ENCODE results near the gene CRIP1.

The CRIP1 gene

DNA sequence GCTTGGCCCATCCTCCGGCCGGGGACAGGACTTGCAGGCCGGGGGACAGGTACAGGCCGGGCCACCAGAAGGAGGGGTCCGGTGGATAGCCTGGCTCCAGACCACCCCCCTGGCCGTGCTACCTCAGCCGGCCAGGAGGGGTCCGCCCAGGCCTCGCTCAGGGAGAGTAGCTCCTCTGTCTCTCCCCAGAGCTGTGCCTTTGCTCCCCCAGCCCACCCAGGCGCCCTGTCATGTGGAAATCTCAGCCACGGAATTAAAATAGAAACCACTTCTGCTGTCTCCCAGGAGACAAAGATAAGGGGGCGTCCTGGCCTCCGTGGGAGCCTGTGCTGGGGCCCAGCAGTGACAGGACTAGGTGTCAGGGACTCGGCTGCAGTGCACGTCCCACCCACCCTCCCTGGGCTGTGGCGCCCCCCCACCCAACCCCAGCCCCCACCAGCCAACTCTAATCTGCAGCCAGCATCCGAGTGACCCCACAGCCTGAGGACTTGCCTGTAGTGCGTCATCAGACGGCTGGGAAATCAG, 15.3 kb upstream of the CRIP1 start:
- no peak for DNase-seq

DNA sequence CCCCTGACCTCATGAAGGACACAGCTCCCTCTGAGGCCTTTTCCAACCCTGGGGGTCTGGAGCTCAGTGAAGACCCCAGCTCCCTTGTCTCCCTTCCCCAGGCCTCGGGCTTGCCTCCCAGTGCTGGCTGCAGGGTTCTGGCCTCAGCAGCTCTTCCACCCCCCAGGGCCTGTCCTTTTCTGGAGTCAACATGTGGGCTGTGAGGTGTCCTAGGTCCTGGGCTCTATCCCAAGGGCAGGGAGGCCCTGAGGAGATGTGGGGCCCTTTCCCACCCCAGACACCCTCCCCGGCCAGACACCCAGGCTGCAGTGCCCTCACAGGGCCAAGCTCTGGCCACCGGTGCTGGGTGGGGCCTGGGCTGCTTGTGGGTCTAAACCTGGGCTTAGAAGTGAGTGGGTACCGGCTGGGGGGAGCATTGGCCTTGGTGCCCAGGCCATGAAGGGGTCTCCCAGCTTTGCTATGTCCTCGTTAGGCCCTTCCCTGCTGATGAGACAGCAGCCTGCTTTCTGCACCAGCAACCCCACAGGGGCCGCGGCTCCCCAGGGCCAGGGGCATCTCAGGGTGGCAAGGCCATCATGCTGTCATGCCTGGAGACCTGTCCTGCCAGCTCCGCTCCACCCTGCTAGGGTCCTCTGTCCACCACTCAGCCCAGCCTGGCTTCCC, 14.7 kb upstream of the CRIP1 start:
- no peak for DNase-seq

DNA sequence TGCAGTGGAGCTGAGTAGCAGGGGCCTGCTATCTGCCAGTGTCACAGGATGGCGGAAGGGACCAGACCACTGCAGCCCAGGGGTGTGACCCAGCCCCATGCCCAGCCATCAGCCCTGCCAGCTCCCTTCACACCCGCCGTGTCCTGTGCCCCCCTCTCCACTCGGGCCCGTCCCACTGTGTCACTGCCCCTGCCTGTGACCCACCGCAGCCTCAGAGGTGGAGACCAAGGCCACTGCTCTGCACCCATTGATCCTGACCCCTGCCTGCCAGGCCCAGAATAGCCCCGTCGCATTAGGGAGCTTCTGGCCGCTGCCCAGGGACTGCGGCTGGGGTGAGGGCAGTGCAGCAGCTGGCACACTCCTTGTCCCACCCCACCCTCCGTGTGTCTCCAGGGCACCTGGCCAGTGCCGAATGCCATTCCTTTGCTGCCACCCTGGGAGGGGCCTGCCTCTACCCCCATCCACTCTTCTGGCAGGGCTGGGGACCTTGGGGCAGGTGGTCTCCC, 14.1 kb upstream of the CRIP1 start:
- DNase-seq = no peak

DNA sequence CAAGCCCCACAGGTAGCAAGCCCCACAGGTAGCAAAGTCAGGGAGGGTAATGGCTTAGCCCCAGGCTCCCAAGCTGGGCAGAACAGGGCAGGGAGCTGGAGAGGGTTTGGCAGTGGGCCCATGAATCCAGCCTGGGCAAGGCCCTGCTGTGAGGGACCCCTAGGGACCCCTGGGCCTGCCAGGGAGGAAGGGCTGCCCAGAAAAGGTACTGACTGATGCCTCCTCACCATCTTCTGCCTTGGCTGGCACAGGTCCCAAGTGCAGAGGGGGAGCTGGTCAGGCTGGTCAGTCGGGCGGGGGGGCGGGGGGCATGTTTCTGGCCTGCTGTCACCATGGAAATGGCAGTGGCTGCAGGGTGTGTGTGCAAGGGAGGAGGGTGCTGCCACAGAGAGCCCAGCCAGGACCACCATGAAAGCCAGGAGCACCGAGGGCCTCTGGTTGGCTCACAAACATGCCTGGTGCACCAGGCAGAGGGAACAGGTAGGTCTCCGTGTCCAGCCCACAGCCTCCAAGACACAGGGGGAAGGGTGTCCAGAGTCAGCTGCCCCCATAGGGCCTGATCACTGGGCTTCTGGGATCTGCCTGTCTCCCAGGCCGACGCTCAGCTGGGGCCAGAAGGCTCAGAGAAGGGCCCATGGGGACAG, 13.5 kb upstream of the CRIP1 start:
- DNase-seq = no peak

DNA sequence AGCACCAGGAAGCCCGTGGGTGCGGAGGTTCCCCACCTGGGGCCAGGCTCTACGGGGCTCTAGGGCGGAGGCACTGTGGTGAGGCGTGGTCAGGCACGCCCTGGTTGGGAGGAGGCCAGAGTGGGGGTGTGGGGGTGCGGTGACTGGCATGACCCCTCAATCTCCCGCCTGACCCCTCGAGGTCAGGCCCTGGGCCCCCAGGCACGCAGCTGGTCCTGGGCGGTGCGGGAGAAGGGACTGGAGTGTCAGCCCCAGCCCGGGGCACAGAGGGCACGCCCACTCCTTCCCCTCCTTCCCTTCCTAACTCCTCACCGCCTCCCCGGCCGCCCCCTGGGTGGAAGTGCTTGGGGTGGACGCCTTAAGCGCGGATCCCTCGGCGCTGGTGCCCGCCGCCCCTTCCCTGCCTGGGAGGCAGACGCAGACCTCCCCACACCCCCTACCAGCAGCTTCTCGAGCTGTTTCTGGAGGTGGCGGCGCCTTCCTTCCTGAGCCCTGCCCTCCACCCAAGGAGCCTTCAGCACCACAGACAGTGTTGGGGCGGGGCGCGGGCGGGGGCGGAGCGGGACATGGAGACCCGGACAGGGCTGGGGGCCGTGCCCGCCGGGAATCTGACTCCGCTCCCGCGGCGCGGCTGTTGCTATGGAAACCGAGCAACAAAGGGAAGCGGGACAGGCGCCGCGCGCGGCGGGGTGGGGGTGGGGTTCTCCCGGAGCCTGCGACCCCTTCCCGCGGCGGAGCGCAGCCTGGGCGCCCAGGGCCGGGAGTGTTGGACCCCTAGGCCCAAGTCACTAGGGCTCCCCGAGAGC, 12.8 kb upstream of the CRIP1 start:
- peak; percentile 67 to 68 for DNase-seq

DNA sequence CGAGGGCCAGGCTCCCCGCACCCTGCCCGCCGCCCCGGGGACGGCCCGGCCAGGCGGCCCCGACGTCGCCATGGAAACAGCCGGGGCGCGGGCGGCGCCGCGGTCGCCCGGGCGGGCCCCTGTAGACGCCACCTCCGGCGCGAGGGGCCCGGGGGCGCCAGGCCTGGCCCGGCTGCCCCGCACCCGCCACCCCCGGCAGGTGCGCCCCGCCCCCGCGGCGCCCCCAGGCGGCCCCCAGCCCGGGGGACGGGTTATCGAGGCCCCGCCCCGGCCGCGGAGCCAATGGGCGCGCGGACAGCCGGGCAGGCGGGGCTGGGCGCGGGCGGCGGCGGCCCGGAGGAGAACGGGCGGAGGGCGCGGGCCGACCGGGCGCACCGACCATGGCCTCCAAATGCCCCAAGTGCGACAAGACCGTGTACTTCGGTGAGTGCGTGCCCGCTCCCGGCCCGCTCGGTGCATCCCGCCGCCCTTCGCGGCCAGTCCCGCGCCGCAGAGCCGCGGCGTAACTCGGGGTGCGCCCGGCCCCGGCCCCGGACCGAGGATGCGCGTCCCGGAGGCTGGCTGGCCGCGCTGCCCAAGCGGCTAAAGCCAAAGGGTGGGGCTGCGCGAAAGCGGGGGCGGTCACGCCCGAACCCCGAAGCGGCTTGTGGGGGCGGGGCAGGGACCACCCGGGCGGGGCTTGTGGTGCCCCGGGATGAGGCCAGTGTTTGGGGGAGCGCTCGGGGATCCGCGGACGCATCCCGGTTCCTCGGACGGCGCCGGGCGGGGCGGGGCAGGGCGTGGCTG, 12.0 kb upstream of the CRIP1 start, which contains the start of gene CRIP2:
Gene CRIP2 (plus strand): TSS at position 339 of the 786 bp plus-strand sequence. CDS start 42 bp downstream, at position 381.
- DNase-seq = peak in 1 of 2 experiments; percentile 26

DNA sequence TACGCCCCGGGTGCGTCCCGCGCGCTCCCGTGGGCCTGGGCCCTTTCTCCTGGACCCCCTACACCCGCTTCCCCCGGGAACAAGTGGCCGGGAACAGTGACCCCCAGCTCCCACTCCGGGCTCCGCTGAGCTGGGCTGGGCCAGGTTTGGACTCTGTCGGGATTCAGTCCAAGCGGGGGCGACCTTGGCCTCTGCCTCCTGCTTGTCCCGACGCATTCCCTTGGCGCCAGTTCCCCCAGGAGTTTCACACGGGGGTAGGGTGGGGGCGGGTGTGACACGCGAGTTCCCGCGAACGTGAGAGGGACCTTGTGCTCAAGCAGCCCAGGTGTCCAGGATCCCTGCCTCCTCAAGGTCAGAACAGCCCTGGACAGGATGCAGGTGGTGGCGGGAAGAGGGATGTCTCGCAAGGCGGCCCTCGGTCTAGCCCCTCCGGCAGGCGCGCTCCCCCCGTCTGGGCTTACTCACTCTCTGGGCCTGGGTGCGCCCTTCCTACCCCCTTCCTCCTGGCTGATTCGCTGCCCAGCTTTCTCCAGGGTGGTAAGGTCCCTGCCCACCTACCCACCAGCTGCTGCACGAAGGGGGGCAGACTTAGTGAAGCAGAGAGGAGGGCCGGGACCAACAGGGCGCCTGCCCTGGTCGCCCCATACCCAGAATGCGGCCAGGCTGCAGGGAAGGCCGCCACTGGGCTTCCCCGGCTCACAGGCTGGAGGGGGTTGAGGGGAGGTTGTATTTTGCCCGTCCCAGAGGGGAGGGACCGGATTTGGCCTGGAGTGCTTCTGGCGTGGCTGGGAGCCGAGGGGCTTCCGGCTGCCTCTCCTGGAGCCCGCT, 11.2 kb upstream of the CRIP1 start:
- no peak for DNase-seq

DNA sequence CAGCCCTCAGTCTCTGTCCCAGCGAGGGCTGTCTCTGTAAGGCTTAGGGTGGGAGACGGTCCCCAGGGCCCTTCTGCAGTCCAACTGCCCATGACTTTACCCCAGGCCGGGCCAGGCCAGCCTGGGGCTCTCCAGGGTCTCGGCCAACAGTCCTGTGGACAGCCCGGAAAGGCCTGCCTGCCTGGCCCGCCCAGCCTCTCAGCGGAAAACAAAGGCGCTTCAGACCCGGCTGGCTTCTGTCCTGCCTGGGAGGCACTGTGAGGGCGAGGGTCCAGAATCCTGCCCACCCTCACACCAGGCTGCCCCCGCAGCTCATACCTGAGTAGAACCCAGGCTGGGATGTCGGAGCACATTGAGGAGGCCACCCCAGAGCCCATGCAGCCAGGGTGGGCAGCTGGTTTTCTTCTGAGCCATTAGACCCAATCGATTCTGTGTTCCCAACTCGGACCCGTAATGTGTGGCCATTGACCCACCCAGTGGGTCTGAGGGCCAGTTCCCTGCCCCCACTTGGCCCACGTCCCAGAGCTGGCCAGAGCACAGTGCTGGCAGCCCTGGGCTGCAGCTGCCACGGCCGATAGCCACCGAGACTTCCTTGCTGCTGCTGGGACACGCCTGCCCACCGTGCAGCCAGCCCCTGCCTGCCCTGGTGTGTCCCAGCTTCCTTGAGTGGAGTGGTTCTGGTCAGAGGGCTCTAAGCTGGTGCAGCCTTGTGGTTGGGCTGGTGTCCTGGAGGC, 10.4 kb upstream of the CRIP1 start:
- no peak for DNase-seq

DNA sequence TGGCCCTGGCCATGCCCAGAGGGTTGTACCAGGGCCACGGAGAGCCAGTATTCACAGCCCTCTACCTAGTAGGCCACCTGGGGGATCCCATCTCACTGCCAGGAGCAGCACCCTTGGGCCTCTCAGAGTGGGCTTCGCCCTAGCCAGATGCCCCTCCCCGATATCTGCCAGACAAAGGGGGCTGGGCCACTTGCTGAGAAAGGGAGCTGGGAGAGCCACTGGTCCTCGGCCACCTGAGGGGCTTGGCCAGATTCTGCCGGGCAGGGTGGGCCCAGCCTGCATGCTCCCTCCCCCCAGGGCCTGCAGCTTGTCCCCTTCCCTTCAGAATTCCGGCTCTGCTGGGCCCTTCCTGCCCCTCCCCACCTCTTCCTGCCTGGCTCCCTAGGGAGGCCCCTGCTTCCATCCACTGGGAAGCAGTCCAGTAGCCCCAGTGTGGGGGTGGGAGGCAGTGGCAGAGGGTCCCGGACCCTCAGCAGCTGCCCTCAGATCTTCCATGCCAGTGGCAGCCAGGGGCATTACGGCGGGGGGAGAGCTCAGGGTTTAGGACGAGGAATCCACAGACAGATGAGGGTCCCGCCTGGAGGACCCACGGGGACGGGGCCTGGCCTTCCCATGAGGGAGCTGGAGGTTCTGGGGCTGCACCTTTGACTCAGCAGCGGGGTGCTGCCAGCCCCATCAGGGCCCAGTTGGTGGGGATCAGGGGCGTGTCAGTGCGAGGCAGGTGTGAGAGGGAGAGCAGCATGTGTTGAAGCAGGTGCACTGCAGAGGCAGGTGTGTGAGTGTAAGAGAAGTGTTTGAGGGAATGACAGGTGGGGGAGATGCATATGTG, 9.6 kb upstream of the CRIP1 start:
- no peak for DNase-seq

DNA sequence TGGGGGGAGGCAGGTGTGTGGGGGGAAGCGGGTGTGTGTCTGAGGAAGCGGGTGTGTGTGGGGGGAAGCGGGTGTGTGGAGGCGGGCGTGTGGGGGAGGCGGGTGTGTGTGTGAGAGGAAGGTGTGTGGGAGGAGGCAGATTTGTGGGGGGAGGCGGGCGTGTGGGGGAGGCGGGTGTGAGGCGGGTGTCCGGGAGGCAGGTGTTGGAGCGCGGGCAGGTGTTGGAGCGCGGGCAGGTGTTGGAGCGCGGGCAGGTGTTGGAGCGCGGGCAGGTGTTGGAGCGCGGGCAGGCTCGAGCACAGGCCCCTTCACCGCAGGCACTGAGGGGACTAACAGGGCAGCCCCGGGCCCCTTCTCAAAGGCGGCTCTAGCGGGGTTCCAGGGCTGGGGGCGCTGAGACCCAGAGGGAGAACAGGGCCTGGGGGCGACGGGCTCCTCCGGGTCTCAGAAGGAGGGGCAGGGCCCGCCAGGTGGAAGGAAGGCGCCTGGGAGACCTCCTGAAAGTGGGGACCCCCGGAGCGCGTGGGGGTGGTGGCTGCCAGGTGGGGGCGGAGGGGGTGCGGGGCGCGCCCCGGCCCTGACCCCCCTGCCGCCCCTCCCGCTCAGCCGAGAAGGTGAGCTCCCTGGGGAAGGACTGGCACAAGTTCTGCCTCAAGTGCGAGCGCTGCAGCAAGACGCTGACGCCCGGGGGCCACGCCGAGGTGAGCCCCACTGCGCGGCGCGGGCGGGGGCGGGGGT, 8.9 kb upstream of the CRIP1 start:
- DNase-seq = no peak

DNA sequence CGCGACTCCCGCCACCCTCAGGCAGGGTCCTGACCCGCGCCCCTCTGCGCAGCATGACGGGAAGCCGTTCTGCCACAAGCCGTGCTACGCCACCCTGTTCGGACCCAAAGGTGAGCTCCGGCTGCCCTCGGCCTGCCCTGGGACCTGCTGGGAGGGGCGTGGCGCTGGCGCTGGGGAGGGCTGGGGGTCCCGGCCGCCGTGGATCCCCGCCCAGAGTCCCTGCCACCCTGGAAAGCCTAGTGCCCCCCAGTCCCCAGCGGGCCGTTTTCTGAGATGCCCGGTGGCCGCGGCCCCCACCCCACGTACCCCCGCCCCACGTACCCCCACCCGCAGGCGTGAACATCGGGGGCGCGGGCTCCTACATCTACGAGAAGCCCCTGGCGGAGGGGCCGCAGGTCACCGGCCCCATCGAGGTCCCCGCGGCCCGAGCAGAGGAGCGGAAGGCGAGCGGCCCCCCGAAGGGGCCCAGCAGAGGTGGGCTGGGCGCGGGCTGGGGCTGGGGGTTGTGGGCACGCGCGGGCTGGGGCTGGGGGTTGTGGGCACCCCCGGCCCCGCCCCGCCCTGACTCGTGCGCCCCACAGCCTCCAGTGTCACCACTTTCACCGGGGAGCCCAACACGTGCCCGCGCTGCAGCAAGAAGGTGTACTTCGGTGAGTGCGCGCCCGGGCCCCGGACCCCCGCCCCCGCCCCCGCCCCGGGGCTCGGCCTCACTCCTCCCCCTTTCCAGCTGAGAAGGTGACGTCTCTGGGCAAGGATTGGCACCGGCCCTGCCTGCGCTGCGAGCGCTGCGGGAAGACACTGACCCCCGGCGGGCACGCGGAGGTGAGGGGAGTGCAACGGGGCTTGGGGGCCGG, 8.1 kb upstream of the CRIP1 start:
- no peak for DNase-seq

DNA sequence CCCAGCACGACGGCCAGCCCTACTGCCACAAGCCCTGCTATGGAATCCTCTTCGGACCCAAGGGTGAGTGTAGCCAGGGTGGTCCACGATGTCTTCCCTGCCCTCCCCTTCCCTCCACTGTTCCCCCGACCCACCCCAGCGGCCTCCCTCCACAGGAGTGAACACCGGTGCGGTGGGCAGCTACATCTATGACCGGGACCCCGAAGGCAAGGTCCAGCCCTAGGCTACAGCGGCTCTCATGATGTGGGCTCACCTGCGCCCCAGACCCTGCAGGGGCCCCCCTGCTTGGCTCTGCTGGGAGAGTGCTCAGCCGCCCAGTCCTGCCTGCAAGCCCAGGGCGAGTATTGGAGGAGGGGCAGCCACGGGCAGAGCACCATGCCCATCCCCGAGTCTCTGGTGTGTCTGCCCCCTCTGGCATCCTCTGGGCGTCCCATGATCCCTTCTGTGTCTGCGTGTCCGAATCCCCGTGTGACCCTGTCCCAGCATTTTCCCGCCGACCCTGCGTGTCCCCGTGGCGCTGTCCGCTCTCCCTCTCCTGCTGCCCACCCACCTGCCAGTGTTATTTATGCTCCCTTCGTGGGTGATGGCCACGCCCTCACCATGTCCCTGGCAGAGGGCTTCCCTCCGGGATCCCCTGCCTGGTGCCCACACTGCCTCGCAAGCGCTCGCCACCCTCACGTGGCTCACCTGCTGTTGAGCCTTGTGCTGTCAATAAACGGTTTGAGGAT, 7.1 kb upstream of the CRIP1 start:
- no peak for DNase-seq

DNA sequence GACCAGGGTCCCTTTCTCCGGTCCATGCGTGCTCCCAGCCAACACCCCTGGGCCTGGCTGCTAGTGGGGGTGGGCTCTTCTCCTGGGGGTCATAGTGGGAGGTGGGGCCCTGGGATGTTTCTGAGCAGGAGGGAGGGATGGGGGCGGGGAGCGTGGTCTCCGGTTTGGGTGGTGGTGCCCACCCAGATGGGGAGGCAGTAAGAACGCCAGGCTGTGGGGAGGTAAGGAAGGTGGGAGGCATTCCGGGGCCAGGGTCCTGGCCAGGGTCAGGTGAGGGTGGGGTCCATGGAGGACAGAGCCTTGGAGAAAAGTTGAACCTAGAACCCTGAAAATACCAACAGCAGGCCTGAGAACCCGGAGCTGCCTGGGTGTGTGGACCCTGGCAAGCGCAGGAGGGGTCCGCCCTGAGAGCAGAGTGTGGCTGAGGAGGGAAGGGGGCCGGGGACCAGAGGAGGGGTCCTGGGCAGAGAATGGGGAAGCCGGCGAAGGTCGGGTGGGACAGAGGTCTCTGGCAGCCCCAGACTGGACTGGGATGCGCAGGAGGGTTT, 6.4 kb upstream of the CRIP1 start:
- no peak for DNase-seq

DNA sequence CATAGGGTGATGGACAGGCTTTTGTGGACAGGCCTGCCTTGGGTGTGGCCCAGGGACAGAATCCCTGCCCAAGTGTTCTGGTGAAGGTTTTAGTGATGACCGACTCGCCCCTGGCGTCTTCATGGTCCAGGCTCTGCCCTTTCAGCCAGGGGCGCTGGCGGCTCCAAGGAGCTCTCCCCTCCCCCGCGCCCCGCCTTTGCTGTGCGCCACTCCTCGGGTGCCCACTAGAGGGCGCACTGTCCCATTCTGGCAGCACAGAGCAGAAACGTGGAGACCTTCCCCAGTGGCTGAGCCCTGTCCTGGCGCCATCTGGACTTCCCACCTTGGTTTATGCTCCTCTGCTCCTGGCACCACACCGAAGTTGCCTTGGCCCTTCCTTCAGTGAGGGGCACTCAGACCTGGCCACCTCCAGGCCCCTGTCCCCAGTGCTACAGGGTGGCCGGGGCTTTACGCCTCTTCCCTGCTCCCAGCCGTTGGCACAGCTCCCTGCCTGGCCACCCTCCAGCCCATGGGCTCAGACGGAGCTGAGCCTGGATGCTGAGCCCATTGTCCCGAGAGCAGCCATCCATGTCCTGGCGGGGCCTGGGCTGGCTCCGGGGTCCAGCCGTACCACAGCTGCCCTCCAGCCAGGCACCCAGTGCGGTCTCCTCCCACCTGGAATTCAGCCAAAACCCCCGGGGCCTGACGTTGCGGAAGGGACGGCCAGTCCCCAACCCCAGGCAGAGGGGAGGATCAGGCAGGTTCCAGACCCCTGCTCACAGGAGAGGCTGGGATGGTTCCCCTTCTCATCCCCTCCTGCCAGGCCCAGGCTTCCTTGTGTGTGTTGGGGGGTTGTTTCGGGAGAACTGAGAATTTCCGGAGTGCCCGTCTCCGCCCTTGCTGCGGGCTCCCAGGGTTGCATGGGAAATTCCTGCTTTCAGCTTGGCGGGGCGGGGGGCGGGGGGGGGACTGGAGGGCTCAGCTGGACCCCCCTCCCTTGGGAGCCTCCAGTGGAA, 5.6 kb upstream of the CRIP1 start:
- peak; percentile 92 to 95 for DNase-seq

DNA sequence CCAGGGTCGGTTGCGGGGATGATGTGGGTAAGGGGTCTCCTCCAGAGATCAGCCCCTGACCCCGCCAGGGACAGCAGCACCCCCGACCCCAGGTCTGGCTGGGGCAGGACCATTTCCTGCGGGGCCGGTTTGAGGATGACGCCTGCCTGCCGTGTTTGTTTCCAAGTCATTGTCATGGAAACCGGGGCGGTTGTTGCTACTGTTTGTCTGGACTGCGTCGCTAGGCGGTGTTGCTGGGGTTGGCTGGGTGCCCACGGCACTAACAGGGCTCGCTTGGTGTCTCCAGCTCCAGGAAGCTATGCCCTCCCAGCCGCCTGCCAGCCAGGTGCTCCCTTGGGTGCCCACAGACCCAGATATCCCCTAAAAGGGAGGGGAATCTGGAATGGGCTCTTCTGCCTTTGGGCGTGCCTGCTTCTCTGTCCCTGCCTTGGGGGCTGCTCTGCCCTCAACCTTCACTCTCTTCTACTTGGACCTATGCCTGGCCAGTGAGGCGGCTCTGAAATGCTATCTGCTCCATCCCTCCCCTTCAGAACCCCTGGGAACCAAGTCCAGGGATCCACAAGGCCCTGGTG, 4.7 kb upstream of the CRIP1 start:
- DNase-seq = peak; percentile 90 to 93

Measured in activated CD4-positive, alpha-beta T cell treated with anti-CD3 and anti-CD28 coated beads, Interleukin-2, amount 50 U/mL, for 48 hours (primary cell).